Prostate gland (tissue), 2 donors: ENCODE results near the gene SOBP.

Experiments used
- CTCF ChIP-seq, 4 experiments: fragments of 200-600 bp in 2 of 4; fragments of 450-650 bp in 2 of 4; sonication (generic) in 2 of 4; IDR thresholded peaks; 1 replicate in 3 of 4; 2 replicates in 1 of 4; pipeline ENCODE4 v1.5.1; 2016 to 2019; ENCODE audit warnings: antibody characterized with exemption in 4 of 4, mild to moderate bottlenecking in 2 of 4, moderate library complexity in 2 of 4
- POLR2AphosphoS5 ChIP-seq: sonication (generic); formaldehyde crosslinking; IDR thresholded peaks from one replicate; pipeline ENCODE4 v1.6.1; 2017; ENCODE audit warnings: antibody characterized with exemption

GRCh38 chr6:107697682-107698081 lies 207.8 kb downstream of the SOBP start:
- TF ChIP-seq CTCF (IDR thresholded peaks at IDR 0.05) (no peak), POLR2AphosphoS5 (no peak)
